SW480 (cell line): Measurements from ENCODE around the gene PREP.
A peak's percentile ranks its signal among the peaks of the same experiment; 100 is the strongest.
"Not testable (repeated sequence)": the region's sequence is repeated elsewhere in the genome, so short reads cannot be mapped to it uniquely, and the experiment has no call there.

Source experiments
- DNase-seq: peaks from one replicate; pipeline ENCODE4 v3.0.0-alpha.2; 2016; ENCODE audit warnings: low spot score

PREP gene

DNA sequence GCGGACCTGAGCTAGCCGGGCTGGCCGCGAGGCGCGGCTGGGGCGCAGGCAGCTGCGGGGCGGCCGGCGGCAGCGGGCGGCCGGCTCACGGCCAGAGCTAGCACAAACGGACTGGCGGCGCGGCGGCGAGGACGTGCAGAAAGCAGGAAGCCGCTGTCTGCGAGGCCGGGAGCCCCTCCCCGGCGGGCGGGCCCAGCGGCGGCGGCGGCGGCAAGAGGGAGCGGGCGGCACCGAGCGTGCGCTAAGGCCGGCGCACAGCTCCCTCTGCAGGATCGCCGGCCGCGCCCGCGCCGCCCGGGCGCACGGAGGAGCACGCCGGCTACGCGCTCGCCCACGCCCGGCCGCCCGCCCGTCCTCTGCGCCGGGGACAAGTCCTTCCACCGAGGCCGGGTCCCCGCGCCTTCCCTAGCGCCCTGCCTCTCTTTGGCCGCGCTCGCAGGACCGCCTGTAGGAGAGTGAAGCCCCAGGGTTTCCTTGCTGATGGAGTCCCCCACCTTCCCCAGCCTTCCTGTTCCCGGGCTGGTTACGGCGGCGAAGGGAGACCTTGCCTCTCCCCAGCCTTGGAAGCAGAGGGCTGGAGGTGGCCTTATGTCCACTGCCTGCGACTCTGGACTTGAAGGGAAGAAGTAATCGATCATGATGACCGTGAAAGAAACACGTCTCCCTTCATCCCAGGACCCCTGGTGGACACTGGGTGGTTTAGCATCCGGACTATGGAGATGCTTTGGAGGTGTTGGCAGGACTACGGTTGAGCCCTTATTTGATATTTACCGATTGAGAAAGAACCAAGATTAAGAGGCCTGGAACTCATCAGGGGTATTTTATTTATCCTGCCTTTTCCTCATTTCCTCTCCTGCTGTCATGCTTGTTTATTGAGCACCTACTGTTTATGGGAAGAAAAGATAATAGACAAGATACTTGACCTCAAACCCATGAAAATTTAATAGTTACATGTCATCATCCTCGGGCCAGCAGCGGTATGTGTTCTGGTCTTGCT lies at the start of gene PREP:
PREP (minus strand) TSS at position 144 of the 997 bp plus-strand sequence. CDS start 191 bp downstream, outside the sequence.
- peak; percentile 82 for DNase-seq

DNA sequence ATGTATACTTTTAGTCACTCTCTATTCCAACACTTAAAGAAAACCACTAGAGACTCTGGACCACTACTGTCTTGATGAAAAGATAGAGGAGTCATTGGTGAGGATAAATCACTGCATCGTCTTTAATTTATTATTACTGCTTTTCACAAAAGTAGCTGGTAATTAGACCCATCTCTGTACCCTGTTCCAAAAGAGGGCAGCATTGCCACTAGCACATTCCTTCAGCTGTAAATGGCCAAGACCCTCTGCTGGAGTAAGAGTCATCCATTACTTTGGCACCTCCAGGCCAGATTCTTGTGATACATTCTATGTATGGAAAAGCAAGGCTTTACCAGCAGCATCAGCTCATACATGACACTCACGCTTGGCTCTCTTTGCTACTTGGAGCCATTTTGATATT lies 49.5 kb upstream of the PREP start:
- no peak for DNase-seq

DNA sequence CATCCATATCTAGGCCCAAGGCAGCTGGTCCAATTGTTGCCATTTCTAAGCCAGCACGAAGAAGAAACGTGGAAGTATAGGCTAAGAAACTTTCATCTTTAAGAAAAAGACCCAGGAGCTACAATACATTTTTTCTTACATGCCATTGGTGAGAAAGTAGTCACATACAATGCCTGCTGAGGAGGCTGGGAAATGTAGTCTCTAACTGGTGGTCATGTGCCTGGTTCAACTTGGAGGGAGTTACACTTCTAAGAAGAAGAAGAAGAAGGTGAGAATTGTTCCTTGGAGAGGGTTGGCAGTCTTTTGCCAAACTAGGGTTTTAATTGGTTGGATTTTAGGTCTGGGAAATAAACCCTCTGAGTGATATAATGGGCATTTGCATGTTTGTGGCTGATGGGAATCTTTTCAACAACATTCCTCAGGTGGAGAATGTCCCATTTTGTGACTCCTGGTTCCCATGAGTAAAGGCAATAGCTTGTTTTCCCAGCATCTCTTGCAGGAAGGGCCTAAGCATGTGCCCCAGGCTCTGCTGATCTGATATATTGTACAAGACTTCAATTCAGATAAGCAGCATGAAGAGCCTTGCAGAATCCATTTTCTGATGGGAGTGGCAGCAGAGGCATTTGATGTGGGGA lies 47.0 kb upstream of the PREP start:
- no peak for DNase-seq

DNA sequence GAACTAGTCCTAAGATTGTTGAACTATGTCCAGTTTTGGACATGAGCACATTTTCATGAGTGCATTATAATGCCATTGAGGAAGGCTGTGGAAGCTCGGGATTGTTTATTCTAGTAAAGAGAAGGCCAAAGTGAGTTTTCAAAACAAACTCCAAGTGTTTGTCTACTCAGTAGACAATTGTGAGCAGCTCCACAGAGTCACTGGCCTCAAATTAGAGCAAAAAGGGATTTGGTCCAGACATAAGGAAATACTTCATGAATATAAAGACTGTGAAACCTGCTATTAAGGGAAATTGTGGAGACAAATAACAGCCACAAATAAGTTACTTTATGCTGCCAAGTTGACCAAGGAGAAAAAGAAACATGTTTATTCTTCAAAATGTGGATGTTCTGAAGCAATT lies 42.6 kb upstream of the PREP start:
- DNase-seq, result no peak

DNA sequence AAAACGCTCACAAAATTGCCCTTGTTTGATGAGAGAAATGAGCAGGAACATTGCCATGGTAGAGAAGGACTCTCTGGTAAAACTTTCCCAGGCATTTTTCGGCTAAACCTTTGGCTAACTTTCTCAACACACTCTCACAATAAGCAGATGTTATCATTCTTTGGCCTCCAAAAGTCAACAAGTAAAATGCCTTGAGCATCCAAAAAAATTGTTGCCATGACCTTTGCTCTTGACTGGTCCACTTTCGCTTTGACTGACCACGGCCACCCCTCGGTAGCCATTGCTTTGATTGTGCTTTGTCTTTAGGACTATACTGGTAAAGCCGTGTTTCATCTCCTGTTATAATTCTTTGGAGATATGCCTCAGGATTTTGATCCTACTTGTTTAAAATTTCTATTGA lies 41.1 kb upstream of the PREP start:
- DNase-seq, result no peak

DNA sequence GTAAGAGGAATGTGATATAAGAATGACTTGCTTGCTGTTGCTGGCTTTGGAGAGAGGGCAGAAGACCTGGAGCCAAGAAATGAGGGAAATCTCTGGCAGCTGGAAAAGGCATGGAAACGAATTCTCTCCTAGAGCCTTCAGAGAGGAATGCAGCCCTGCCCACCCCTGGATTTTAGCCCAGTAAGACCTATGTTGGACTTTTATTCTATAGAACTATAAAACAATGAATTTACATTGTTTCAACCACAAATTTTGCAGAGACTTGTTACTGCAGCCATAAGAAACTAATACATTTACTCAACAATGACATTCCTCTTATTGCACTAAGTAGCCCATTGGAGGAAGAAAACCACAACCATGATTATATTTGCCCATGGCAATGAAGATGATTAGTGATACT lies 39.5 kb upstream of the PREP start:
- no peak for DNase-seq

DNA sequence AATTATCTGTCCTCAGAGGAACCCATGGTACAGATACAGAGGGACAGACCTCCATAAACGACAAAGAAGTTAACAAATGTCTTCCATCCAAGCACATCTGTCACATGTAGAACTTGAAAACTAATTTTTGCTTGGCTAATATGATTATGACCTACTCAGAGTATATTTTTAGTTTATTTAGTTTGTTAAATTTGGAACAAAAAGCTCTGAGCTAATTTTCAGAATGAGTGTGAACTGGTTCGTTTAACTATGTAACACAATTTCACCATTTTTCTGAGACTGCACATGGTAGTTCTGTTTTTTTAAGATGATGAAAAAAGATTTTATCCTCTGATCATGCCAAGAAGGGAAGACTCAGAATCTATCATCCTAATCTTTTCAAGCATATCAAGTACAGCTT lies 34.4 kb upstream of the PREP start:
- no peak for DNase-seq

DNA sequence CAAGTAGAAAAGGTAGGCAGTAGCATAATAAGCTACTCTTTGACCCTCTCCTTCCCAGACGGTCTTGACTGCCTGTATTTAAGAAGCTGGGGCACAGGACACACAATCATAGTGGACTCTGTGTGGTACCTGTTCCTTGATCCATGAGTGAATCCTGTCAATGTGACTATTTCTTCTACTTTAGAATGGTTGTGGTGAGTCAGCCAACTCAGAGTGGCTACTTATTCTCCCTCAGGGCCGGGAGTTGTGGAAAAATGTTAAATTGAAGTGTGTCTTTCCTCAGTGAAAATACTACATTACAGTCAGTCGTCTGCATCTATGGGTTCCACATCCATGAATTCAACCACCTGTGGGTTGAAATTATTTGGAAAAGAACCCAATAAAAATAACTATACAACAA lies 30.8 kb upstream of the PREP start:
- no peak for DNase-seq

DNA sequence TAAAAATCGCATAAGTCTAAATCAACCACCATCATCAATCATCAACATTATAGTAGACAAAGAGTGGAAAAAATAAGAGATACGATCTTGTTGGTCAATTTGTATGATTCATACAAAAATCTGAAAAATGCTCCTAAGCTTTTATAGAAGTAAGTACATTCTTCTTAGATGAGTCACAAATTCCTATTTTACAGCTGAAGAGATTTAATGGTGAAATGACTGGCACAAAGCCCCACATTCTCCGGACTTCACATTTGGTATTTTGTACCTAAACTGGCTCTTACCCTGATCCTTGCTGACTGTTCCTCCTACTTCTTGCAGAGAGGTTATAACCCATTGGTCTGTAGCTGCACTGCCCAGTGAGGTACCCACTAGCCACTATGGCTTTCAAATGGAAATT lies 29.9 kb upstream of the PREP start:
- peak; percentile 55 for DNase-seq

DNA sequence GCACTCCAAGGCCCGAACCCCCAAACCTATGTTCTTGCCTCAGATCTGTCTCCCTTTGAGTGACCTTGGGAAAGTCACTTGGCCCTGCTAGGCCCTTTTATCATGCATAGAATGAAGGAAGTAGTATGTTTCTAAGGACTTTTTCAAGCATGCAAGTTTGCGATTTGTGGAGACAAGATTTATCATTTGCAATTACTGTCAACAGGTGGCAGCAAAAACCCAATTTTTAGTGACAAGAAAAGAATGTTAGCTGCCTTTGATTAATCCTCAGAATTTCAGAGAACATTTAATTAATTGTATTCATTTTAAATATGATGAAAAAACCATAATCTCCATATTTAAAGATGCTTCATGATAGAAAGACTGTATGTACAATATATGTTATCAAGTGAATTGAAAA lies 28.3 kb upstream of the PREP start:
- peak; percentile 21 for DNase-seq

DNA sequence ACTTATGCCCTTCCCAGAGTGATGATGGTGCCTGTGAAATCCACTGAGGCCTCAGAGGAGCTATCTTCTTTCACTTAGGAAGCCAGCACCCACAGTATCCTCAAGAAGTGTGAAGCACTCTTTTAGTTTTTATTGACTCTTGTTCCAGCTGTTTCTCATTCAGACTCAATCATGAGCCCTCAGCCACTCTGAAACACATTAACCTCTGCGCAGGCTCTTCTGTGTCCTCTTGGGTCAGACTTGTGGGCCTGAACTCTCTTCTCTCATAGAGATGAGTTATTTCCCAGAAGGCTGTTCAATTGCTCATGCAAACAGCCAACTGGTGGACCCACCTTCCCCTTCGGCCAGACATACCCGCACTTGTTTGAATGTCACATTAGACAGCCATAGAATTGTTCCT lies 27.8 kb upstream of the PREP start:
- DNase-seq, result no peak

DNA sequence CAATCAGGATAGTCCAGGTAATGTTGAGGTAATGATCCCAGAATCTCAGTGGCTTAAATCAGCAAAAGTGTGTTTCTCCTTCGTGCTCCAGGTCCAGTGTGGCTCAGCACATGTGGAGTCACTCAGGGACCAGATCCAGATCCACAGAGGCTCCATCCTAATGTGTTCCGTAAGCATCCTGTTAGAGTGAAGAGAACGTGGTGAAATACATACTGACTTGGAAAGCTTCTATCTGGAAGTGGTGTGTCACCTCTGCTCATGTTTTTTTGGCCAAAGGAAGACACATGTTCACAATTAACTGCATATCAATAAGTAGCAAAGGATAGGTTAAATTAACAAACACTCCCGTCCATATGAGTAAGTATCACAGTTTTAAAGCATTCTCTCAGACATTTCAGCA lies 26.8 kb upstream of the PREP start:
- DNase-seq, result no peak

DNA sequence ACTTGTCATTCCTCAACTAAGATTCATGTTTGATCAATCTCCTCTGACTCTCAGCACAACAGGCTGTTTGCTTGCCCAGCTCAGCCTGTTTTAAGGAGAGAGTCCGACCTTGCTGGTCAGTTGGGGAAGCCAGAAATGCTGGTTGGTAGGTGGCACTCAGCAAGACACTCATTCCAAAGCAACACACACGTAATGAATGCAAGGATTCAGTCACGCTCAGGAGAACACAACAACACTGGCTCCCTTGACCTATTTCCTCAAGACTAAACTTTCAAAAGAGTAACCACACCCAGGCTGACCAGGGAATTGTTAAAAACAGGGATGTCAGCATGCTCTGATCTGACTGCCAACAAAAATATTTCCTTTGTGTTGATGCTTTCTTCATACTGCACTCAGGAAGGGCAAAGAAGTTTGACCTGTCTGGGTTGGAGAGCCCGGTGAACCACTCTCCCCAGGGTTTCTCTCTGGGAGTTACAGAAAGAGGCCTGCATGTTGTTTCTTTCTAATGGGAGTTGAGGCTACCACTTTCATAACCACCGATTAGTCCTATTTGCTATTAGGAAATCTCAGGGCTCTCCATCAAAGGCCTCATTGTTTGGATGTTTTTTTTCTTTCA lies 25.6 kb upstream of the PREP start:
- DNase-seq, result peak; percentile 43

DNA sequence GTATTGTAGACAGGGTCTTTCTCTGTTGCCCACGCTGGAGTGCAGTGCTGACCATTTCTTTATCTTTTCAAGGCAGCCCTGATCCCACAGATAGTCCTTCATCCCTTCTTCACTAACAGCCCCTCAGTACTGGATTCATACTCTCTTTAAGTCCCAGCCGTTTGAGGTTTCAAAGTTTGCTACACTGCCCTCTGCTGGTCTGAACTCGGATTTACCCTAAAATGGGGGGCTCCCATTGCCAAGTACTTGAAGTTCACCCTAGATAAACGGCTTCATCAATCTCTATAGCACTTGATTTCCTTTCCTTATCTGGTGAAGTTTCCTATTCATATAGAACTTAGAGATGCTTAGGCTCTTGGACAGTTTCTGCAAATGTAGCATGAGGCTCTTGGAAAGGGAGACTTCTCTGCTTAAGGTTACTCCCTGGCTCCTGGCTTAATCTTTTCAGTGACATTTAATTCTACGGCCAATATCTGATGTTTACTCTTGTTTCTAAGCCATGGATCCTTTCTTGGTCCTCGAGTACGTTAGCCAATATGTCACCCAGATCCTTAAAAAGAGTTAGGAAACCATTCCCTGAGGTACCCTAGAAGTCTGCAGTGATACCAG lies 21.4 kb upstream of the PREP start:
- peak; percentile 22 for DNase-seq

DNA sequence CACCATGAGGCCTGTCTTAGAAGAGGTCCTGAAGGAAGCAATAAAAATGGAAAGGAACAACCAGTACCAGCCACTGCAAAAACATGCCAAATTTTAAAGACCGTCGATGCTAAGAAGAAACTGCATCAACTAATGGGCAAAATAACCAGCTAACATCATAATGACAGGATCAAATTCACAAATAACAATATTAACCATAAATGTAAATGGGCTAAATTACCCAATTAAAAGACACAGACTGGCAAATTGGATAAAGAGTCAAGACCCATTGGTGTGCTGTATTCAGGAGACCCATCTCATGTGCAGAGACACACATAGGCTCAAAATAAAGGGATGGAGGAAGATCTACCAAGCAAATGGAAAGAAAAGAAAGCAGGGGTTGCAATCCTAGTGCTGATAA lies 14.1 kb upstream of the PREP start:
- not testable (repeated sequence) for DNase-seq

DNA sequence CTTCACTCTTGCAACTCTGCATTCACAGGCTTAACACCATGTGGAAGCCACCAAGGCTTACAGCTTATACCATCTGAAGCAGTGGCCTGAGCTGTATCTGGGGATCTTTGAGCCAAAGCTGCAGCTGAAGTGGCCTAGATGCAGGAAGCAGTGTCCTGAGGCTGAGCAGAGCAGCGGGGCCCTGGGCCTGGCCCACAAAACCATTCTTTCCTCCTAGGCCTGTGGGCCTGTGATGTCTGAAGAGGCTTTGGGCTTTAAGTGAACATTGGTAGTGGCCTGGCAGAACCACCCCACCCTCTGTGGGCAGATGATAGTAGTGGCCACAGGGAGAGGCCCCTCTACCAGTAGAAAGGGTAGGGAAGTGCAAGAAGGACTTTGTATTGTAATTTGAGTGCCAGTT lies 6.9 kb upstream of the PREP start:
- no peak for DNase-seq

DNA sequence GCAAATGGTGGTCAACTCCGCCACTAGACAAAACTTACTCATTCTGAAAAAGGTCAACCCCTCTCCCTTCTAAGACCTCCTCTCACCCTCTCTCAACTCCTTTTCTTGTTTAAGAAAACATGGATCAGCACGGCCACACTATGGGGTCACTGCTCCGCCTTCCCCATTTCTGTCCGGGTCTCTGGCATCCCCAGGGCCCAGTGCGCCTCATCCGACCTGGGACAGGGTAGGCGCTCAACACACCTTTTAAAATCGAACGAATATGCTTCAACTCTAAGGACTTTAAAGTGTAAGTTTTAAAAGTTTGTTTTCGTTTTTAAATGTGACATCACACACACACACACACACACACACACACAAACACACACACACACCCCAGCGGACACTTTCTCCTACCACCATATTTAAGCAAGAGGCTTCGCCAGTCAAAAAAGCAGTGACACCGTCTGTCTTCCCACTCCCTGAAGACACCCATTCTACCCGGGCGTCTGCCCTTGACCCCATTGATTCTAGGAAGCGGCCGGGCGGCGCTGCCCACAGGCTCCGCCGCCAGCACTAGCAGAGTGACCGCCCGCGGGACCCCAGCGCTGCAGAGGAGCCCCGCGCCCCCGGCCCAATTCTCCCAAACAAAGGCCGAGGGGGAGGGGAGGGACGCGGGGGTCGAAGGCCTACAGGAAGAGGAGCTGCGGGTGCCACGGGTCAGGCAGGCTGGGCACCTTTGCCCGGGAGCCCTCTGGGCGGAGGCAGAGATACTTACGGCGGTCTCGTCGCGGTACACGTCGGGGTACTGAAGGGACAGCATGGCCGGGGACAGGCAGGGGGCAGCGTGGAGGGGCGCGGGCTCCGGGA lies 568 bp downstream of the PREP start:
- DNase-seq, result peak; percentile 42

DNA sequence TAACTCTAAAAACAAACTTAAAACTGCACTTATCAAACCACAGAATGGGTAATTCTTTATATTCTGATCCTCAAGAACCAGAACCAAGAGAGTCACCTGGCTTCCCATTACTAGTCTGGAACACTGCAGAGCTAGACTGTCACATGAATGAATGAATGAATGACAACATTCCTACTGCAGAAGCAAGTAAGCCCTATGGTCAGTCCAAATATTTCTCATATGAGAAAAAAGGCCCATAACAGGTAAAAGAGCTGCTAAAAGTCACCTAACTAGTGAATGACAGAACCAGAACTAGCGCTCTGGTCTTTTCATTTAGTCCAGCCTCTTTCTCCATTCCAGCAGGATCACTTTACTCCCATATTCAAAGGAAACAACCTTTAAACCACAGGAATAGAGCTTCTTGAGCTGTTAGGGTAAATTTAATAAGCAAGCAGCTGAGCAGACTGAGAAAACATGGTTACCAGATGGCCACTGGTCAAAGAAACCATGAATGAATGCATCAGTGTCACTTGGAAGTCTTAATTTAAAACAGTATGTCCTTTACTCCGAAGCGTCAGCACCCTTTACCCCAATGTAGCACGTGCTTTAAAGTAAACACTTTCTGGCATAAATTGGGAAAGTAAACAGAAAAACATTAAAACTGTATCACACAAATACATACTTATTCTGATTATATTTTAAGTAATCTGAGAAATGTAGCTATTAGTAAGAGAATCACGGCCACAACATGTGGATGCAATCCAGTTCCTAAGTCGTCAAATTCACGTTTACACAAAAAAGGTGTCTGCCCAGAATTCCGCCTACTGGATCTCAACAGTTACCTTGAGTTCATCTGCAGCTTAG lies 1.4 kb downstream of the PREP start:
- DNase-seq, result peak; percentile 8

DNA sequence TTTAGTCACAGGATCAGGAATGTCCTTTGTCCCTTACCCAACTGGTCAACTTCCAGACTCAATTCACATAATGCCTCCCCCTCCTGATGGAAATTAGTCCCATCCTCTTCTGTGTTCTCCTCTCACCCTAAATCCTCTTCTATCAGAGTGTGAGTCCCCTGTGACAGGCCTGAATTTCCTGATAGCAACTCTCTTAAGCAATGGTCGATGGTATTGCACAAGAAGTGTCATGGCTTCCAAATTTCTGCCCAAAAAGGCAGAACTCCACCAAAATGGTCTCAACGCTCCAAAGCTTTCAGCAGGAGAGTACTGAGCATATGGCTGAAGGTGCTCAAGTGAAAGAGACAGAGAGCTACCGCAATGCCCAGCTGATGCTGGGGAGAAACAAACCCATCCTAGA lies 2.4 kb downstream of the PREP start:
- DNase-seq, result no peak

DNA sequence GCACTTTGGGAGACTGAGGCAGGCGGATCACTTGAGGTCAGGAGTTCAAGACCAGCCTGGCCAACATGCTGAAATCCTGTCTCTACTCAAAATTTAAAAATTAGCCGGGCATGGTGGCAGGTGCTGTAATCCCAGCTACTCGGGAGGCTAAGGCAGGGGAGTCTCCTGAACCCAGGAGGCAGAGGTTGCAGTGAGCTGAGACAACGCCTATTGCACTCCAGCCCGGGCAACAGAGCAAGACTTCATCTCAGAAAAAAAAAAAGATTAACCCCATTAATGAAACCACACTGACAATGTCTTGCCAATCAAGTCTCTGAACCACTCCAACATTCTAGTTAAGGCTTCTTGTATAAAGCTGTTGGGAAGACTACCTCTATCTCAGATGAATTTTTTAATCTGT lies 4.0 kb downstream of the PREP start:
- DNase-seq, result no peak

DNA sequence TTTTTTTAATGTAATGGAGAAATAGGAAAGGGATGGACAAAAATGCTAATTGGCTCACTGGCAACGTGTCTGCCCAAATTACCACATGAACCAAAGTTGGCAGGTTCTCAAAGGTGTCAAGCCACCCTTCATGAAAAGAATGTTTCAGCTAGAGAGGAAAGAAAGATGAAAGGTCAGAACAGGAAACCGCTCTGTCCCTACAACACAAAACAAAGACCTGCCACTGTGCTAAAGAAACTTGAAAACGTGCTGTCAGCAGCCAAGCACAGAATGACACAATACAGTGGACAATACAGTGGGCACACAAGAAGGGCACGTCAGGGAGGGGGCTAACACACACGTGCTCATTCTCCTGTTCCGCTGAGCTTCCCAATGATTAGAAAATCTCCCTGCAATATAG lies 4.9 kb downstream of the PREP start:
- no peak for DNase-seq
